Measurements from ENCODE around the gene ITGB3BP. TPM values are rescaled to one million over a fixed set of nuclear protein-coding genes. Genes with fewer than 3 reads are reported as not detected.

ITGB3BP gene
- total and polyA plus RNA-seq, 2 of the 8 experiments (the other 6 are each of a cell fraction or from before 2014, with no cell fraction given) = 17.6 to 49.1 TPM

DNA sequence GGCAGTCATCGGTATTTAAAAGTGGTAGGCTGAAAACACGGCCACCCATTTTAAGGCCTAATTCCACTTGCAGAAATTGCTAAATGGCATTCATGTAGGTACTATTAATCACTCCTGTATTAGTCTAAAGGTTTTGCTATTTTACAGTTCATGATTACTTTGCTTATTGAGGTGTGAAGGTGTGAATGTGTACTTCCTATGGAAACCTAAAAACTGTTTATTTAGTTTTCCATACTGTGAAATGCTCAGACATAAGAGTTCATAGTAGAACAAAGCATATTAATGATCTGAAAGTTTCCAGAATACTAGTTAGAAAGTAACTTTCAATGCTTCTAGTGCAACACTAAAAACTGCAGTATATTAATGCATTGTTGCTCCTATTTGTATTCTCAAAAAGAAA lies 69.8 kb downstream of the ITGB3BP start:
- H3K36me3 ChIP-seq (ENCODE audit: control insufficient read depth in 2 of 4, insufficient read depth in 4 of 4, low read length in 3 of 4) = no peaks in the 10 kb centered on the region
- WGBS, 2 experiments (ENCODE audit: extremely low coverage in 1 of 2, insufficient coverage in 1 of 2, insufficient read length in 1 of 2, insufficient replicate concordance in 2 of 2, low coverage in 1 of 2, low lambda C conversion rate in 2 of 2, missing lambda C conversion rate in 1 of 2) = 97% methylated on average over 2 of the region's 2 CpGs; no CpG with 5 or more reads in 1 of the 2 experiments
- H2BK5ac ChIP-seq (ENCODE audit: low read depth, low read length) = no peak overlapping the region
- no peaks in the 10 kb centered on the region for H3K4me1 ChIP-seq (replicated peaks in 1 of 4; ENCODE audit: control insufficient read depth in 3 of 4, insufficient read depth in 4 of 4, low read length in 3 of 4)
- H3K9me3 ChIP-seq (ENCODE audit: insufficient read depth in 2 of 2, low read depth in 1 of 2, low read length in 1 of 2) = no peaks in the 10 kb centered on the region
- H3K27me3 ChIP-seq (replicated peaks in 1 of 4; ENCODE audit: control insufficient read depth in 3 of 4, extremely low read depth in 1 of 4, insufficient read depth in 3 of 4, low read length in 3 of 4) = no peaks in the 10 kb centered on the region
- no peak overlapping the region for H3K14ac ChIP-seq (ENCODE audit: insufficient read length)
- H3K79me1 ChIP-seq (ENCODE audit: low read depth, low read length) = no peaks in the 10 kb centered on the region
- H3K23me2 ChIP-seq (ENCODE audit: low read depth, low read length) = no peaks in the 10 kb centered on the region
- no peaks in the 10 kb centered on the region for H3K79me2 ChIP-seq (ENCODE audit: control insufficient read depth in 1 of 2, insufficient read depth in 2 of 2, low read length in 2 of 2)
- FAIRE-seq = no peak
- H2BK20ac ChIP-seq (ENCODE audit: low read length) = no peak overlapping the region
- H2AFZ ChIP-seq (ENCODE audit: low read length) = no peak overlapping the region
- no peaks in the 10 kb centered on the region for H4K20me1 ChIP-seq (replicated peaks in 1 of 2; ENCODE audit: control insufficient read depth in 1 of 2, insufficient read depth in 2 of 2, low read length in 2 of 2)
- H2BK15ac ChIP-seq (ENCODE audit: low read length) = no peak overlapping the region
- H3K18ac ChIP-seq (ENCODE audit: extremely low read depth, low read length) = no peak overlapping the region
- no peak overlapping the region for H3K4me2 ChIP-seq (ENCODE audit: insufficient read depth in 1 of 2, low read depth in 2 of 2, low read length in 2 of 2)
- H3K23ac ChIP-seq (ENCODE audit: insufficient read length) = no peak overlapping the region
- H3K4me3 ChIP-seq (ENCODE audit: extremely low read depth in 1 of 4, insufficient read depth in 2 of 4, low read depth in 3 of 4, low read length in 4 of 4) = no peak overlapping the region
- H3K27ac ChIP-seq (ENCODE audit: low read depth, low read length) = no peak overlapping the region
- no peak overlapping the region for H2BK12ac ChIP-seq (ENCODE audit: low read depth, low read length)
- H2BK120ac ChIP-seq (replicated peaks; ENCODE audit: low read depth, low read length) = no peak overlapping the region
- no peak overlapping the region for H4K5ac ChIP-seq (ENCODE audit: insufficient read length, low read depth, low read length)
- ChIA-PET CTCF (ENCODE audit: partially characterized antibody) (interaction anchor here (0.6 to 1.1 kb wide), 3 partner anchors 10 to 424 kb away, joined by 3 to 4 read pairs (median 3); no protein-coding TSS in a partner anchor), POLR2A (ENCODE audit: partially characterized antibody) (no interaction called here)
- TF ChIP-seq GTF2F1 (IDR thresholded peaks at IDR 0.05; ENCODE audit: borderline replicate concordance, low read depth, low read length) (no peak), CEBPB (IDR thresholded peaks at IDR 0.05; ENCODE audit: low read depth, low read length) (no peak), HDAC6 (IDR thresholded peaks at IDR 0.05; ENCODE audit: low read depth, low read length) (no peak), MAFK (IDR thresholded peaks at IDR 0.05; ENCODE audit: low read depth, low read length) (no peak), FOSL1 (IDR thresholded peaks at IDR 0.05; ENCODE audit: insufficient read depth, low read depth, low read length) (no peak), RAD21 (IDR thresholded peaks at IDR 0.05 in 1 of 2, conservative IDR thresholded peaks at IDR 0.05 in 1 of 2; ENCODE audit: low read depth in 2 of 2, low read length in 2 of 2) (no peak), CTBP2 (IDR thresholded peaks at IDR 0.05; ENCODE audit: borderline replicate concordance, insufficient read depth, insufficient read length, low read length) (no peak), SIRT6 (IDR thresholded peaks at IDR 0.05; ENCODE audit: low read length) (no peak), SRF (IDR thresholded peaks at IDR 0.05; ENCODE audit: low read depth, low read length) (no peak), TCF12 (IDR thresholded peaks at IDR 0.05; ENCODE audit: low read depth, low read length) (no peak)
- DNase-seq (ENCODE audit: low read depth in 1 of 2, low spot score in 2 of 2) = no peak
- H4K8ac ChIP-seq (ENCODE audit: extremely low read depth, insufficient read depth, low read length) = no peak overlapping the region
- no peak overlapping the region for H3K4ac ChIP-seq (replicated peaks; ENCODE audit: insufficient read length, low read depth, low read length)
- no peak overlapping the region for H4K91ac ChIP-seq (replicated peaks; ENCODE audit: insufficient read length, low read length)
- H3K56ac ChIP-seq (replicated peaks; ENCODE audit: insufficient read length, low read depth, low read length) = no peak overlapping the region
- no peak overlapping the region for H3K9ac ChIP-seq (replicated peaks in 1 of 4; ENCODE audit: extremely low read depth in 1 of 4, low read depth in 3 of 4, low read length in 3 of 4)
- no peak overlapping the region for H2AK5ac ChIP-seq (ENCODE audit: low read depth, low read length)

All from H1 (cell line).